Hepatocyte (in vitro differentiated cells): ENCODE measurements around the gene FMOD. TPM values are rescaled to one million over a fixed set of nuclear protein-coding genes. Genes with fewer than 3 reads are reported as not detected.

Experiments used
- DNase-seq: peaks from one replicate; pipeline ENCODE4 v3.0.0-alpha.2; 2016; ENCODE audit warnings: low spot score
- H2AFZ ChIP-seq: fragments of 200-600 bp; sonication (generic); 2 replicates; pipeline ENCODE4 v1.6.0; 2016; ENCODE audit warnings: antibody characterized with exemption, mild to moderate bottlenecking
- H3K27ac ChIP-seq: fragments of 200-600 bp; sonication (generic); 2 replicates; pipeline ENCODE4 v1.5.1; 2016; ENCODE audit warnings: mild to moderate bottlenecking
- H3K27me3 ChIP-seq: fragments of 200-600 bp; sonication (generic); 2 replicates; pipeline ENCODE4 v1.6.1; 2016
- H3K36me3 ChIP-seq: fragments of 200-600 bp; sonication (generic); replicated peaks from 2 replicates; pipeline ENCODE4 v1.5.1; 2016; ENCODE audit warnings: low read depth; ENCODE audit not compliant: insufficient read depth
- H3K4me1 ChIP-seq: fragments of 200-600 bp; sonication (generic); 2 replicates; pipeline ENCODE4 v1.5.1; 2016; ENCODE audit warnings: mild to moderate bottlenecking, moderate library complexity; ENCODE audit not compliant: insufficient read depth
- H3K4me2 ChIP-seq: fragments of 200-600 bp; sonication (generic); 2 replicates; pipeline ENCODE4 v1.6.0; 2016
- H3K4me3 ChIP-seq: fragments of 200-600 bp; sonication (generic); 2 replicates; pipeline ENCODE4 v1.5.1; 2016; ENCODE audit warnings: mild to moderate bottlenecking
- H3K79me2 ChIP-seq: fragments of 200-600 bp; sonication (generic); 2 replicates; pipeline ENCODE4 v1.6.0; 2017; ENCODE audit warnings: mild to moderate bottlenecking
- H3K9me2 ChIP-seq: fragments of 200-600 bp; sonication (generic); replicated peaks from 2 replicates; pipeline ENCODE4 v1.6.0; 2017; ENCODE audit warnings: mild to moderate bottlenecking; ENCODE audit not compliant: insufficient read depth
- H3K9me3 ChIP-seq: fragments of 200-600 bp; sonication (generic); 2 replicates; pipeline ENCODE4 v1.5.1; 2016; ENCODE audit warnings: low read depth, mild to moderate bottlenecking
- H4K20me1 ChIP-seq: fragments of 200-600 bp; sonication (generic); 2 replicates; pipeline ENCODE4 v1.6.0; 2016; ENCODE audit warnings: mild to moderate bottlenecking; ENCODE audit not compliant: insufficient read depth, poor library complexity, severe bottlenecking
- CTCF ChIP-seq: fragments of 200-600 bp; sonication (generic); IDR thresholded peaks from 2 replicates; pipeline ENCODE4 v1.5.1; 2016; ENCODE audit warnings: antibody characterized with exemption, mild to moderate bottlenecking; ENCODE audit not compliant: poor library complexity
- EZH2 ChIP-seq: fragments of 200-600 bp; sonication (generic); IDR thresholded peaks from 2 replicates; pipeline ENCODE4 v1.6.1; 2016; ENCODE audit warnings: antibody characterized with exemption, mild to moderate bottlenecking, borderline replicate concordance
- EZH2phosphoT487 ChIP-seq: fragments of 200-600 bp; sonication (generic); IDR thresholded peaks from one replicate; pipeline ENCODE4 v1.6.1; 2018; ENCODE audit warnings: antibody characterized with exemption, mild to moderate bottlenecking, low read depth, moderate library complexity; ENCODE audit not compliant: unreplicated experiment, severe bottlenecking
- WGBS: methylation state at CpG from one replicate; pipeline ENCODE4 v1.1.6; 2016; ENCODE audit warnings: low lambda C conversion rate; ENCODE audit errors: missing lambda C conversion rate; 5-methylcytosine and 5-hydroxymethylcytosine counted together
- polyA plus RNA-seq: library from polyadenylated mRNA; unstranded; fragments of >200 nt; fragmentation: Nextera tagmentation; extraction: Ambion mirVana; gene quantifications from 2 replicates; pipeline ENCODE4 v1.2.1, GENCODE V29; 2016
- total RNA-seq: library from RNA; depleted of rRNA; stranded (reverse); fragments of >200 nt; gene quantifications from 2 replicates; pipeline ENCODE4 v1.2.3, GENCODE V29; 2014

FMOD gene
- total and polyA plus RNA-seq, 2 experiments from 2014 or later: 118 to 161 TPM

GRCh38 chr1:203325026-203325417, 25.9 kb downstream of the FMOD start:
- H3K9me3 ChIP-seq: no peaks in the 10 kb centered on the region
- no peaks in the 10 kb centered on the region for H3K79me2 ChIP-seq
- no peak for DNase-seq
- H3K27ac ChIP-seq: peak overlapping the region; percentile 92
- no peaks in the 10 kb centered on the region for H3K9me2 ChIP-seq
- H3K27me3 ChIP-seq: no peaks in the 10 kb centered on the region
- 66% methylated on average over 5 of the region's 5 CpGs for WGBS
- H4K20me1 ChIP-seq: no peaks in the 10 kb centered on the region
- H3K36me3 ChIP-seq: no peaks in the 10 kb centered on the region
- H3K4me2 ChIP-seq: peak overlapping the region; percentile 34
- H2AFZ ChIP-seq: no peak overlapping the region
- no peak for TF ChIP-seq EZH2phosphoT487
- TF ChIP-seq CTCF: no peak
- TF ChIP-seq EZH2: no peak
- H3K4me1 ChIP-seq: peaks cover 72% of the 10 kb centered on the region
- H3K4me3 ChIP-seq: no peak overlapping the region

- Histone ChIP-seq H3K36me3 (no peaks in the 10 kb centered on the region), H3K9me2 (no peaks in the 10 kb centered on the region), H3K27ac (peak overlapping the region; percentile 92), H3K9me3 (no peaks in the 10 kb centered on the region), H2AFZ (no peak overlapping the region), H3K79me2 (no peaks in the 10 kb centered on the region), H3K4me3 (no peak overlapping the region), H4K20me1 (no peaks in the 10 kb centered on the region), H3K4me1 (peaks cover 72% of the 10 kb centered on the region), H3K27me3 (no peaks in the 10 kb centered on the region), H3K4me2 (no peak overlapping the region)
- TF ChIP-seq EZH2 (no peak), EZH2phosphoT487 (no peak), CTCF (no peak)
- DNase-seq: no peak
- WGBS: 75% methylated on average over 15 of the region's 15 CpGs
Measured at GRCh38 chr1:203324105-203325025, 26.6 kb downstream of the FMOD start.

DNA sequence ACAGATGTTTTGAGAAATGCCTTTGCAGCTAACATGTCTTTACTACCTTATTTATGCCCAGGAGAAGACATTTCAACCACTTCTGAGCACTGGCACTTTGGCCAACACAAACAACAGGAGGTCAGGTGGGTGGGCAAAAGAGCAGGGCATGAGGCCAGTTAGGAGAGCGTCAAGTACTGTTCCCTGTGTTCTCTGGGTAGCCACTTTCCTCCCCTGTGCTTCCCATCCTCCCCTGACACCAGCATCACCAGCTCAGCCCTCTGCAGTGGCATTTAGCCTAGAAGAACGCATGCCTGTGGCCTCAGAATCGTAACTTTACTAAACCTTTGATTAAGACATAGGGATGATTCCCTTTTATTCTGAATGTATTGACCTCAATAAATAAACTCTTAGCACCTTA, 27.3 kb downstream of the FMOD start:
- no peaks in the 10 kb centered on the region for H3K79me2 ChIP-seq
- no peak for TF ChIP-seq EZH2
- no peak for TF ChIP-seq CTCF
- TF ChIP-seq EZH2phosphoT487: no peak
- no peaks in the 10 kb centered on the region for H3K36me3 ChIP-seq
- no peaks in the 10 kb centered on the region for H3K9me3 ChIP-seq
- H3K9me2 ChIP-seq: no peaks in the 10 kb centered on the region
- no peak overlapping the region for H2AFZ ChIP-seq
- no peaks in the 10 kb centered on the region for H3K27me3 ChIP-seq
- no peak overlapping the region for H3K4me3 ChIP-seq
- H4K20me1 ChIP-seq: no peaks in the 10 kb centered on the region
- H3K4me1 ChIP-seq: peaks cover 72% of the 10 kb centered on the region
- H3K27ac ChIP-seq: peak overlapping the region; percentile 92
- no peak for DNase-seq
- H3K4me2 ChIP-seq: no peak overlapping the region
- WGBS: 82% methylated on average over 3 of the region's 3 CpGs
